ENCODE data around the gene PTPRN2. TPM values are rescaled to one million over a fixed set of nuclear protein-coding genes. Genes with fewer than 3 reads are reported as not detected.

PTPRN2 gene
- total RNA-seq, 2 donors from 2014 or later = 26.1 to 55.5 TPM

- no peak for TF ChIP-seq POLR2A (IDR thresholded peaks at IDR 0.05)
- Histone ChIP-seq H3K4me3 (no peak overlapping the region), H3K4me1 (replicated peaks) (no peaks in the 10 kb centered on the region), H3K36me3 (no peaks in the 10 kb centered on the region), H3K27ac (no peak overlapping the region), H3K27me3 (replicated peaks; ENCODE audit: insufficient read depth) (no peaks in the 10 kb centered on the region), H3K9me3 (no peaks in the 10 kb centered on the region)
- DNase-seq (ENCODE audit: low spot score) = no peak
- intact Hi-C loops (cut with DNase I) = no loop called here
- WGBS = 93% methylated on average over 13 of the region's 13 CpGs
These were observed 442.3 kb downstream of the PTPRN2 start for GRCh38 chr7:158145370-158145769.

GRCh38 chr7:158143196-158144120, 444.2 kb downstream of the PTPRN2 start:
- no peak for TF ChIP-seq POLR2AphosphoS5 (IDR thresholded peaks at IDR 0.05)
- TF ChIP-seq POLR2A (IDR thresholded peaks at IDR 0.05) = no peak
- no peak for TF ChIP-seq CTCF (IDR thresholded peaks at IDR 0.05)
- Histone ChIP-seq H3K36me3 (no peaks in the 10 kb centered on the region), H3K27me3 (replicated peaks; ENCODE audit: insufficient read depth) (no peaks in the 10 kb centered on the region), H3K4me3 (no peak overlapping the region), H3K4me1 (replicated peaks) (no peaks in the 10 kb centered on the region), H3K9me3 (no peaks in the 10 kb centered on the region), H3K27ac (no peak overlapping the region)
- 87% methylated on average over 34 of the region's 34 CpGs for WGBS
- intact Hi-C loops (cut with DNase I) = no loop called here
- no peak for DNase-seq (ENCODE audit: low spot score)

- TF ChIP-seq POLR2A (IDR thresholded peaks at IDR 0.05) (no peak), CTCF (IDR thresholded peaks at IDR 0.05) (no peak), POLR2AphosphoS5 (IDR thresholded peaks at IDR 0.05) (no peak)
- no peaks in the 10 kb centered on the region for H3K9me3 ChIP-seq
- H3K4me1 ChIP-seq (replicated peaks) = no peaks in the 10 kb centered on the region
- no peaks in the 10 kb centered on the region for H3K27me3 ChIP-seq (replicated peaks; ENCODE audit: insufficient read depth)
- H3K4me3 ChIP-seq = no peak overlapping the region
- H3K27ac ChIP-seq = no peak overlapping the region
- intact Hi-C loops (cut with DNase I) = no loop called here
- 78% methylated on average over 12 of the region's 12 CpGs for WGBS
- H3K36me3 ChIP-seq = no peaks in the 10 kb centered on the region
- DNase-seq (ENCODE audit: low spot score) = no peak
These were observed 445.0 kb downstream of the PTPRN2 start for GRCh38 chr7:158142657-158143056.

- Histone ChIP-seq H3K36me3 (no peaks in the 10 kb centered on the region), H3K27ac (no peak overlapping the region), H3K27me3 (replicated peaks; ENCODE audit: insufficient read depth) (no peaks in the 10 kb centered on the region), H3K4me3 (no peak overlapping the region), H3K4me1 (replicated peaks) (no peaks in the 10 kb centered on the region), H3K9me3 (no peaks in the 10 kb centered on the region)
- TF ChIP-seq CTCF (IDR thresholded peaks at IDR 0.05) = no peak
- TF ChIP-seq POLR2A (IDR thresholded peaks at IDR 0.05) = no peak
- TF ChIP-seq POLR2AphosphoS5 (IDR thresholded peaks at IDR 0.05) = no peak
- DNase-seq (ENCODE audit: low spot score) = no peak
- WGBS = 82% methylated on average over 39 of the region's 39 CpGs
- intact Hi-C loops (cut with DNase I) = no loop called here
These were observed 445.7 kb downstream of the PTPRN2 start for GRCh38 chr7:158141806-158142518.

- Histone ChIP-seq H3K4me3 (no peak overlapping the region), H3K27ac (no peak overlapping the region), H3K27me3 (replicated peaks; ENCODE audit: insufficient read depth) (no peaks in the 10 kb centered on the region), H3K9me3 (no peaks in the 10 kb centered on the region), H3K36me3 (no peaks in the 10 kb centered on the region), H3K4me1 (replicated peaks) (no peaks in the 10 kb centered on the region)
- TF ChIP-seq POLR2AphosphoS5 (IDR thresholded peaks at IDR 0.05) = no peak
- TF ChIP-seq CTCF (IDR thresholded peaks at IDR 0.05) = no peak
- TF ChIP-seq POLR2A (IDR thresholded peaks at IDR 0.05) = no peak
- WGBS = 90% methylated on average over 17 of the region's 17 CpGs
- intact Hi-C loops (cut with DNase I) = no loop called here
- no peak for DNase-seq (ENCODE audit: low spot score)
These were observed 446.4 kb downstream of the PTPRN2 start for GRCh38 chr7:158141221-158141582.
